Stimulated activated CD8-positive, alpha-beta memory T cell treated with anti-CD3 and anti-CD28 coated beads, Interleukin-7, amount 100 ng/mL, for 48 hours (primary cell): ENCODE results near the gene NLGN4X.

Experiments
- DNase-seq, 2 donors: peaks; one replicate each; pipeline ENCODE4 v3.0.0-alpha.2; 2020; ENCODE audit warnings: low read depth in 1 of 2; ENCODE audit errors: extremely low read depth in 1 of 2

NLGN4X gene

DNA sequence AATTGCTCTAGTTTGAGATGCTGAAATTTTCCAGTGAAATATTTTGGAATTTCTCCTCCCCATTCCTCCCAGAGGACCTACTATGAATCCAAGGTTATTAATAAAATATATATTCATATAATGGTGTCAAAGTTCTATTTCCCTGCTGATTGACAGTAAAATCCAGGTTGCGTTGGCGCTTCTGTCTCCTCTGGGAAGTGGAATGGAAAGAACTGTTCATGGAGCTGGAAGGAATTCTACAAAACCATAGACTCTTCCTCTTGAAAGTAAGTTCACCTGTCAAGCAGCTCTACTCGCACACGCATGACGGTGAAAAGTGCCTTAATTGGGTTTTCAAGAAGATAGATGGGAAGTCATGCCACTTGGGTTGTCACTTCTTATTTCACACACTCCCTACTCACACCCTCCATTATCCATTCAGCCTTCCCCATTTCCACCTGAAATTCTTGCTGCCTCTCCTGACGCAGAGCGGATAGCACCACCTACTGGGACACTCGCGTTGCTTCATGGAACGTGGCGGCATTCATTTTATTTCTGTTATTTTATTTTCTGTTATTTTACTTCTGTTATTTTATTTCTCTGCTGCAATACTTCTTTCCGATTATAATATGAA lies 351.6 kb downstream of the NLGN4X start:
- DNase-seq, result no peak

DNA sequence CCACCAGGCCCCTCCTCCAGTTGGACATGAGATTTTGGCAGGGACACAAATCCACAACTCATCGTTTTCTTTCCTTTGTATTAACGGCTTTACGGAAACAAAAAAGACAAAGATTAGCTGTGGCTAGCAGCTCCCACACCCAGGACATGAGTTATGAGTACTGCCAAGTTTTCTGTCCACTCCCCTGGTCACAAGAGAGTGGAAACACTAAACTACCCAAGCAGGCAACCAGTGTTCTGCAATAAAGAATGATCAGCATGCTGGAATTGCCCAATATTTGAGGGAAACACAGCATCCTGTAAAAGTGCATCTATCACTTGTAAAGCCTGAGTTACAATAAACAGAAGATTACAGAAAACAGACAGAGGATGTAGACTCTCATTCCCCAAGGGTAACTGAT lies 358.4 kb downstream of the NLGN4X start:
- no peak for DNase-seq

DNA sequence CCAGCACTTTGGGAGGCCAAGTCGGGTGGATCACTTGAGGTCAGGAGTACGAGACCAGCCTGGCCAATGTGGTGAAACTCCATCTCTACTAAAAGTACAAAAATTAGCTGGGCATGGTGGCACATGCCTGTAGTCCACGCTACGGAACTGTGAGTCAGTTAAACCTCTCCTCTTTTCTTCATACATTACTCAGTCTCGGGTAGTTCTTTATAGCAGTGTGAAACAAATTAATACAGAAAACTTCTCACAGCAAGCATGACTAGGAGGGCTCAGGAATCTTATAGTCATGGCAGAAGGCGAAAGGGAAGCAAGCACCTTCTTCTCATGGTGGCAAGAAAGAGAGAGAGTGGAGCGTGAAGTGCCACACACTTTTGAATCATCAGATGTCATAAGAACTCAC lies 358.9 kb downstream of the NLGN4X start:
- no peak for DNase-seq

DNA sequence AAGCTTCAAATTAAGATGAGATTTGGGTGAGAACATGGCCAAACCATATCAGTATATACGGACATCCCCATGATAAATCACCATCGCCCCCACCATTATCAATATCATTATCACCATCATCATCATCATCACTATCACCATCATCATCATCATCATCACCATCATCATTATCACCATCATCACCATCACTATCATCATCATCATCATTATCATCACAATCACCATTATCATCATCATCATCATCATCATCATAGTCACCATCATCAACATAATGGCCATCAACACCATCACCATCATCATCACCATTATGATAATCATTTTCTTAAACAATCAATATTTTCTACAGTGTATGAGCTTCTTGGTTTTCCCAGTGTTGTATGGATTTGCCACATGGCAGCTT lies 360.9 kb downstream of the NLGN4X start:
- no peak for DNase-seq

DNA sequence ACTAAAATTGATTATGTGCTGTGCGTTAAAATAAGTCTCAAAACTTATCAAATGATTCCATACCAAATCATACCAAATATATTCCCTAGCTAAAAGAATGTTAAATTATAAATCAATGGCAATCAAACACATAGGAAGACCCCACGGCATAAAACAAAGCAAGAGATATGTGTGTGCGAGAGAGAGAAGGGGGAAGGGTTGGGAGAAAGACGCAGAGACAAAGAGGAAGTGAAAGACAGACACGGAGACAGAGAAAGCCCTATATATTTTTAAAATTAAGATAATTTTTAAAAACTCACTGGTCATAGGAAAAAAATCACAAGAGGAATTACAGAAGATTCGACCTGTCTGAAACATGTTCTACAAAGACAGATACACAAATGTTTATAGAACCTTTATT lies 371.4 kb downstream of the NLGN4X start:
- no peak for DNase-seq

DNA sequence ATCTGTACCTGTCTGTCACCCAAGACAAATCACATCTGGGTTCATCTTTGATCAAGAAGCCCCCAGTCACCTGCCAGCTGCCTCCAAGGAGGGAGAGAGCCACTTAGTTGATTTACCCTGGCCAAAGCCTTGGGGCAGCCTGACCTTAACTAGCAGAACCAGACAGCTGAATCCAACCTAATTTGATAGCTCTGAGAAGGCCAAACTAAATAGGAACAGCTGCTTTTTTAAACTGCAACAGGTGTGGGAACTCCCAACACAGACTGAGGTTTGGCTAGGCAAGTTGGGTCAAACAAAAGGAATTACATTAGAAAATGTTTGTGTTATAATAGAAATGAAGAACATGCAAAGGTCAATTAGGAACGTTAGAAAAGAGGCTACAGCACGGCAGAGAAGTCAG lies 375.7 kb downstream of the NLGN4X start:
- DNase-seq, result no peak

DNA sequence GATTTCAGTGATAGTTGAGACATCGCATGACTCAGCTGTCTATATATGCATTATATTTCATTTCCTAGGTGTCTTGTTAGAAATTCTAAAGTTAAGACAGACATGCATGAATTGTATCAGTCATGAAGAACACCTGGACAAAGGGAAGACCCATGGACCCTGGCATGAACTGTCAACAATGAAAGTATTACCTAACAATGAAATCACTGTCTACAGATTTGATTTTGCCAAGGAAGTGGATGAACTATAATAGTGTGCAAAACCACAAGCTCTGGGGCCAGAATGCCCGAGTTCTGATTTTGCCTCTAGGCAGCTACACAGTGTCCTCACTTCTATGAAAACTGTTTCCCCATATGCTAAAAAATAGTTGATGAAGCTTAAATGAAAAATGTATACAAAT lies 386.1 kb downstream of the NLGN4X start:
- no peak for DNase-seq
